ENCODE results near the gene F9.
"Not testable (repeated sequence)": the region's sequence is repeated elsewhere in the genome, so short reads cannot be mapped to it uniquely, and the experiment has no call there.

Gene F9

GRCh38 chrX:139530550-139530949, at the start of gene F9:
F9 (plus strand) TSS chrX:139530739; CDS start chrX:139530765, 26 bp downstream.
- DNase-seq (ENCODE audit: extremely low read depth, low read depth) = no peak
- no peak within 1 kb of the TSS for H3K4me3 ChIP-seq (replicated peaks; ENCODE audit: low read depth, low read length)
- TF ChIP-seq CTCF (IDR thresholded peaks at IDR 0.05; ENCODE audit: low read depth, low read length, missing control alignments) = no peak

- no peak overlapping the region for H3K4me3 ChIP-seq (replicated peaks; ENCODE audit: low read depth, low read length)
- no peak for TF ChIP-seq CTCF (IDR thresholded peaks at IDR 0.05; ENCODE audit: low read depth, low read length, missing control alignments)
- no peak for DNase-seq (ENCODE audit: extremely low read depth, low read depth)
Measured at GRCh38 chrX:139483699-139484098, 46.8 kb upstream of the F9 start.

GRCh38 chrX:139484591-139484990, 45.9 kb upstream of the F9 start:
- no peak for DNase-seq (ENCODE audit: extremely low read depth, low read depth)
- H3K4me3 ChIP-seq (replicated peaks; ENCODE audit: low read depth, low read length) = no peak overlapping the region
- no peak for TF ChIP-seq CTCF (IDR thresholded peaks at IDR 0.05; ENCODE audit: low read depth, low read length, missing control alignments)

- no peak for TF ChIP-seq CTCF (IDR thresholded peaks at IDR 0.05; ENCODE audit: low read depth, low read length, missing control alignments)
- no peak overlapping the region for H3K4me3 ChIP-seq (replicated peaks; ENCODE audit: low read depth, low read length)
- no peak for DNase-seq (ENCODE audit: extremely low read depth, low read depth)
Measured at GRCh38 chrX:139495324-139495723, 35.2 kb upstream of the F9 start.

GRCh38 chrX:139506333-139506732, 24.2 kb upstream of the F9 start:
- H3K4me3 ChIP-seq (replicated peaks; ENCODE audit: low read depth, low read length) = no peak overlapping the region
- DNase-seq (ENCODE audit: extremely low read depth, low read depth) = no peak
- TF ChIP-seq CTCF (IDR thresholded peaks at IDR 0.05; ENCODE audit: low read depth, low read length, missing control alignments) = no peak

GRCh38 chrX:139508099-139508498, 22.4 kb upstream of the F9 start:
- TF ChIP-seq CTCF (IDR thresholded peaks at IDR 0.05; ENCODE audit: low read depth, low read length, missing control alignments) = no peak
- no peak for DNase-seq (ENCODE audit: extremely low read depth, low read depth)
- H3K4me3 ChIP-seq (replicated peaks; ENCODE audit: low read depth, low read length) = no peak overlapping the region

GRCh38 chrX:139518475-139518874, 12.1 kb upstream of the F9 start:
- no peak for DNase-seq (ENCODE audit: extremely low read depth, low read depth)
- no peak for TF ChIP-seq CTCF (IDR thresholded peaks at IDR 0.05; ENCODE audit: low read depth, low read length, missing control alignments)
- no peak overlapping the region for H3K4me3 ChIP-seq (replicated peaks; ENCODE audit: low read depth, low read length)

- not testable (repeated sequence) for DNase-seq (ENCODE audit: extremely low read depth, low read depth); H3K4me3 ChIP-seq (replicated peaks; ENCODE audit: low read depth, low read length)
Measured at GRCh38 chrX:139528829-139529228, 1.7 kb upstream of the F9 start.
